Adrenal gland (tissue), 5 donors: ENCODE data around the gene OCEL1.

Experiments used
- POLR2A ChIP-seq, 2 donors: fragments of 450-650 bp; IDR thresholded peaks; one replicate each; pipeline ENCODE4 v1.6.1; 2017; ENCODE audit warnings: antibody characterized with exemption in 2 of 2, mild to moderate bottlenecking in 2 of 2, moderate library complexity in 1 of 2
- TF ChIP-seq, protein P1 (sequence below), 6 experiments: fragments of 450-650 bp in 4 of 6; fragments of 200-600 bp in 2 of 6; sonication (generic) in 1 of 6; IDR thresholded peaks; 1 replicate in 5 of 6; 2 replicates in 1 of 6; pipeline versions ENCODE4 v1.5.1 to v1.8.0; 2016 to 2021; ENCODE audit warnings: antibody characterized with exemption in 6 of 6, mild to moderate bottlenecking in 2 of 6, moderate library complexity in 1 of 6
- donor health status: DM: no; HTN: no; CAD: no.

DNA sequence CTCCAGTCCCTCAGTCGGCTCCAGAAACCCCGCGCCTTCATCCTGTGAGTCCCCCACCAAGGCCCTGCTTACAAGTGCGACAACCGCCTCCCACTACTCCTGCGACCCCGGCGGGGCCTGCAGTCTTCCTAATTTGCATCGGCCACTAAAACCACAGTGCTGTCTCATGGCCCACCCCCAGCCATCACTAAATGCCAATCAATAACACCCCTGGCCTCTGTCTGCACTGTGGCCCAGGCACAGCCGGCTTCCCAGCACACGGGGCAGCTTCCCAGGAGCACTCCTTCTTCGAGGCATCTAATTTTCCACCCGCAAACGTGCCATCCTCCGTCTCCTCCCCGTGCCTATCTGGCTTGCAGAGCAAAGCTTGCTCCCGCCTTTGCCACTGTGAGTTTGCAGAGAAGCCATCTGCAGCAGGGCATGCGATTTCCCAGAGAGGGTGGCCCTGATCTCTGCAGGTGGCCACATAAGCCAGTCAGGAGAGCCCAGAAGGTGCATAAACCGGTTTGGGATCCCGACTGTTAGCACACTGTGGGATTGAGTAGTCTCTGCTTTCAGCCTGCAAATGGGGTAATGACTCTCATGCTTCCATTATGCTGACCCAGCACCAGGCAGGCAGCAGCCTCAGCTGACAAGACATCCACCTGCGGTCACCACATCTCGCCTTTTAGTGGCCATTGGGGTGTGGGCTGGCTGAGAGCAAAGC lies 44.9 kb upstream of the OCEL1 start:
- TF ChIP-seq POLR2A (IDR thresholded peaks at IDR 0.05) = no peak
- TF ChIP-seq, protein P1, sequence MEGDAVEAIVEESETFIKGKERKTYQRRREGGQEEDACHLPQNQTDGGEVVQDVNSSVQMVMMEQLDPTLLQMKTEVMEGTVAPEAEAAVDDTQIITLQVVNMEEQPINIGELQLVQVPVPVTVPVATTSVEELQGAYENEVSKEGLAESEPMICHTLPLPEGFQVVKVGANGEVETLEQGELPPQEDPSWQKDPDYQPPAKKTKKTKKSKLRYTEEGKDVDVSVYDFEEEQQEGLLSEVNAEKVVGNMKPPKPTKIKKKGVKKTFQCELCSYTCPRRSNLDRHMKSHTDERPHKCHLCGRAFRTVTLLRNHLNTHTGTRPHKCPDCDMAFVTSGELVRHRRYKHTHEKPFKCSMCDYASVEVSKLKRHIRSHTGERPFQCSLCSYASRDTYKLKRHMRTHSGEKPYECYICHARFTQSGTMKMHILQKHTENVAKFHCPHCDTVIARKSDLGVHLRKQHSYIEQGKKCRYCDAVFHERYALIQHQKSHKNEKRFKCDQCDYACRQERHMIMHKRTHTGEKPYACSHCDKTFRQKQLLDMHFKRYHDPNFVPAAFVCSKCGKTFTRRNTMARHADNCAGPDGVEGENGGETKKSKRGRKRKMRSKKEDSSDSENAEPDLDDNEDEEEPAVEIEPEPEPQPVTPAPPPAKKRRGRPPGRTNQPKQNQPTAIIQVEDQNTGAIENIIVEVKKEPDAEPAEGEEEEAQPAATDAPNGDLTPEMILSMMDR (IDR thresholded peaks at IDR 0.05) = no peak
